Osteoblast (primary cell): ENCODE results near the gene AOPEP. TPM values are rescaled to one million over a fixed set of nuclear protein-coding genes. Genes with fewer than 3 reads are reported as not detected.
A peak's percentile ranks its signal among the peaks of the same experiment; 100 is the strongest.

Source experiments
- DNase-seq: peaks from one replicate; pipeline ENCODE4 v3.0.0; 2011; ENCODE audit warnings: low spot score, mixed read lengths; ENCODE audit not compliant: insufficient read length; ENCODE audit errors: missing footprints
- H2AFZ ChIP-seq: 2 replicates; pipeline ENCODE4 v1.6.0; 2011; ENCODE audit warnings: mild to moderate bottlenecking, low read length
- H3K27ac ChIP-seq: 2 replicates; pipeline ENCODE4 v1.5.1; 2011; ENCODE audit warnings: mild to moderate bottlenecking, low read depth, low read length, moderate library complexity
- H3K27me3 ChIP-seq: 2 replicates; pipeline ENCODE4 v1.6.0; 2012; ENCODE audit warnings: mild to moderate bottlenecking, control low read depth, inconsistent platforms, low read length, moderate library complexity; ENCODE audit not compliant: insufficient read depth
- H3K36me3 ChIP-seq: 2 replicates; pipeline ENCODE4 v1.5.1; 2011; ENCODE audit warnings: mild to moderate bottlenecking, low read length, control low read depth, moderate library complexity; ENCODE audit not compliant: insufficient read depth
- H3K4me1 ChIP-seq: 2 replicates; pipeline ENCODE4 v1.5.1; 2011; ENCODE audit warnings: mild to moderate bottlenecking, low read length, control low read depth, moderate library complexity; ENCODE audit not compliant: insufficient read depth
- H3K4me2 ChIP-seq: 2 replicates; pipeline ENCODE4 v1.6.0; 2011; ENCODE audit warnings: mild to moderate bottlenecking, low read length; ENCODE audit not compliant: insufficient read depth
- H3K4me3 ChIP-seq: fragments of 200-600 bp; sonication (generic); 3 replicates; pipeline ENCODE4 v1.5.1; 2012; ENCODE audit warnings: mild to moderate bottlenecking, low read length, inconsistent platforms; ENCODE audit not compliant: insufficient read depth
- H3K79me2 ChIP-seq: 2 replicates; pipeline ENCODE4 v1.6.0; 2012; ENCODE audit warnings: mild to moderate bottlenecking, low read length, control low read depth, inconsistent platforms; ENCODE audit not compliant: insufficient read depth
- H3K9me3 ChIP-seq: 2 replicates; pipeline ENCODE4 v1.5.1; 2011; ENCODE audit warnings: low read depth, low read length, control low read depth
- H4K20me1 ChIP-seq: 2 replicates; pipeline ENCODE4 v1.6.0; 2012; ENCODE audit warnings: mild to moderate bottlenecking, low read length, control low read depth; ENCODE audit not compliant: insufficient read depth
- CTCF ChIP-seq: IDR thresholded peaks from 2 replicates; pipeline ENCODE4 v1.5.1; 2011; ENCODE audit warnings: mild to moderate bottlenecking, low read depth, low read length, moderate library complexity; ENCODE audit errors: extremely low read depth
- total RNA-seq: library from RNA; depleted of rRNA; stranded (reverse); fragments of >200 nt; gene quantifications from 2 replicates; pipeline ENCODE4 v1.2.3, GENCODE V29; 2012

Gene AOPEP
- total RNA-seq, 1 donor = 131 TPM

DNA sequence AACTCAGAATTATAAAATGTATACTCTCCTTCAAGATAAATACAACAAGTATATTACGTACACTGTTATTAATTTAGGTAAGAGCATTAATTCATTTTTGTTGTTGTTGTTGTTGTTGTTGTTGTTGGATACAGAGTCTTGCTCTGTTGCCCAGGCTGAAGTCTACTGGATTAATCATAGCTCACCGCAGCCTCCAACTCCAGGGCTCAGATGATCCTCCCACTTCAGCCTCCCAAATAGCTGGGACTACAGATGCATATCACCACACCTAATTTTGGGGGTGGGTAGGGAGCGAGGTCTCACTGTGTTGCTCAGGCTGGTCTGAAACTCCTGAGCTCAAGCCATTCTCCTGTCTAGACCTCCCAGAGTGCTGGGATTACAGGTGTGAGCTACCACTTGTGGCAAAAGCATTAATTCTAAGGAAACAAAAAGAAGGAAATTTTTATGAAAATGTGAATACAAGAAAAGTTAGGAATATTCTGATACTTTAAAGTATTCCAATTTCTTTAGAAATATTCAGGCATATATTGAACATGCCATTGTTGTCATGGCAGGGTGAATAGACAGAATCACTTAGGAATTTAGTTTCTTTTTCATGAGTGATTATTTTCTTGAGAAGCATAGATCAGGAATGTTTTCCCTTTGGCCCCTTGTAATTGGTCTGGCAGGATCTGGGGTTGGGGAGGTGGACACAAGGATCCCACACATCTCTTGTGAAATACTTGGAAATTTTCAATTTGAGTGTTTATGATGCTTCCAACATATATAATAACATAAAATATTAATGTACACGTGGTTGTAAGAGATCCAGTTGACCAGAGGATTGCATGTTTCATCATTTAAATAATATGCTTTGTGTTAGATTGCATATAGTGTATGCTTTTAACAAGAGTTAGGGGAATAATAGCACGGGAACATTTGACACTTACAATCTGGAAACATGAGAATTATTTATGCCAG is 327.4 kb downstream of the AOPEP start:
- peak overlapping the region; percentile 94 for H3K27ac ChIP-seq
- H3K4me1 ChIP-seq = peaks cover 68% of the 10 kb centered on the region
- H3K4me2 ChIP-seq = peak overlapping the region; percentile 77
- H3K9me3 ChIP-seq = no peaks in the 10 kb centered on the region
- no peak overlapping the region for H3K4me3 ChIP-seq
- H3K36me3 ChIP-seq = peaks cover 18% of the 10 kb centered on the region
- TF ChIP-seq CTCF = no peak
- peaks cover 56% of the 10 kb centered on the region for H4K20me1 ChIP-seq
- no peak overlapping the region for H2AFZ ChIP-seq
- no peaks in the 10 kb centered on the region for H3K27me3 ChIP-seq
- peaks cover 98% of the 10 kb centered on the region for H3K79me2 ChIP-seq
- DNase-seq = no peak

DNA sequence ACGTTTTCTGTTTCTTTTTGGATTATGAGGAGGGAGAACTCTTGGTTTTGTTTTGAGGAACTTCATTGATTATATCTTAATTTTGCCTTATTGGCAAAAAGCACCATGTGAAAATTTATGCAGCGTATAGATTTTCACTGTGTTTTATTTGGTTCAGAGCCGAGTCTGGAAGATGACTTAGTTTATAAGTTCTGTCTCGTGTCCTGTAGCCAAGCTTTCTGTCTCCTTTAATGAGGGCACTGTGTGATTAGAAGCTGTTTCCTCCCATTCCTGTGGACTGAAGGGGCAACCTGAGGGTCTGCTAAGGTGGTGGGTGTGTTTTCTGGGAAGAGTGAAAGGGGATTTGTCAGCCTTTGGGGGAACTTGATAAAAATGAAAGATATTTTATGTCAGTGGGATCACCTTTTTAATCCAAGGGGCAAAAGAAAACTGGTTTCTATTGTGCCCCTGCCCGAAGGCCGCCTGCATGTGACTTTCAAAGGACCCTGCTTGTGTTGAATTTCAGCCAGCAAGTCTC is 328.9 kb downstream of the AOPEP start:
- H4K20me1 ChIP-seq = peaks cover 58% of the 10 kb centered on the region
- H3K36me3 ChIP-seq = peaks cover 25% of the 10 kb centered on the region
- H3K4me3 ChIP-seq = peak overlapping the region; percentile 46
- H3K27ac ChIP-seq = peak overlapping the region; percentile 94
- H3K4me2 ChIP-seq = peak overlapping the region; percentile 77
- no peak for DNase-seq
- H3K9me3 ChIP-seq = no peaks in the 10 kb centered on the region
- H3K27me3 ChIP-seq = no peaks in the 10 kb centered on the region
- TF ChIP-seq CTCF = no peak
- H3K79me2 ChIP-seq = peaks cover 98% of the 10 kb centered on the region
- peaks cover 71% of the 10 kb centered on the region for H3K4me1 ChIP-seq
- no peak overlapping the region for H2AFZ ChIP-seq

- H3K4me2 ChIP-seq = peak overlapping the region; percentile 77
- H4K20me1 ChIP-seq = peaks cover 61% of the 10 kb centered on the region
- no peak for DNase-seq
- H3K79me2 ChIP-seq = peaks cover 98% of the 10 kb centered on the region
- no peak for TF ChIP-seq CTCF
- H3K4me1 ChIP-seq = peaks cover 75% of the 10 kb centered on the region
- peaks cover 31% of the 10 kb centered on the region for H3K36me3 ChIP-seq
- no peaks in the 10 kb centered on the region for H3K27me3 ChIP-seq
- peak overlapping the region; percentile 94 for H3K27ac ChIP-seq
- H3K4me3 ChIP-seq = peak overlapping the region; percentile 46
- no peak overlapping the region for H2AFZ ChIP-seq
- no peaks in the 10 kb centered on the region for H3K9me3 ChIP-seq
Measured at GRCh38 chr9:95055851-95056551, 329.5 kb downstream of the AOPEP start.
